BE2C (cell line): ENCODE results near the gene VRK2.

Experiments used
- DNase-seq: peaks from one replicate; pipeline ENCODE4 v3.0.0-alpha.2; 2020
- H3K27me3 ChIP-seq: fragments of 250-450 bp; sonication (Bioruptor Pico); 2 replicates; pipeline ENCODE4 v1.5.1; 2020; ENCODE audit warnings: mild to moderate bottlenecking
- H3K36me3 ChIP-seq: fragments of 250-450 bp; sonication (Bioruptor Pico); 2 replicates; pipeline ENCODE4 v1.5.1; 2020; ENCODE audit warnings: mild to moderate bottlenecking
- H3K4me1 ChIP-seq: fragments of 250-450 bp; sonication (Bioruptor Pico); 2 replicates; pipeline ENCODE4 v1.5.1; 2020
- H3K4me3 ChIP-seq: 2 replicates; pipeline ENCODE4 v1.5.1; 2011; ENCODE audit warnings: low read depth, low read length
- H3K9me3 ChIP-seq: fragments of 250-450 bp; sonication (Bioruptor Pico); 2 replicates; pipeline ENCODE4 v1.5.1; 2020
- TF ChIP-seq, protein P1 (sequence below): IDR thresholded peaks from 2 replicates; pipeline ENCODE4 v1.5.1; 2012; ENCODE audit warnings: mild to moderate bottlenecking, low read depth, low read length

The VRK2 gene

DNA sequence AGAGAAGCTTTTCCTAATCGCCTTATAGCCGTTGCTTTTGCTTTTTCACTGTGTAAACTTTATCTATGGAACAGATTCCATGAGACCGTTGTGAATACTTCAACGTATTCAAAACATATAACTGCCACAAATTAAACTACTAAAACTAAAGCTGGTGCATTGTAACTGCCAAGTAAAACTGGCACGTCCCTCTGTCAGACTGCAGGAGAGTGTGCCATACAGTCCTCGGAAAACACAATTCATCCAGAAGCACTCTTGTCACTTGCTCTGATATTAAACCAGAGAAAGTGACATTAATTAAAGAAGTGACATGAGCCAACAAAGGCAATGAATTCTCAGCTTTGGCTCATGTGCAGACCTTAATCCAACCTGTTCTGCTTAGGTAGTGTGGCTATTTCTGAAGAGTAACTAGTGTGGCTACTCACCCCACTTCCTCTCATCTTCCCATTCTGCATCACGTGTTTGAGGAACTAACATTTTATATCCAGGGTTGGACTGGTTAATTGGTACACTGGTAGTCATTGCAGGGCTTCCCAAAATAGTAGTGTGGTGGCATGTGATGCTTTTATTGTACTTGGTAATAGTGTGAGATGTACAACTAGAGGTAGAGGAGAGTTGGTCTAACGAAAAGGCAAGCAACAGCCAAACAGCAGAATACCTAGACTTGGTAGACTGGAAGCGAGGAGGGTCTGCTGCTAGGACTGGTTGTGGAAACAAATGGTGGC lies 9.7 kb downstream of the VRK2 start:
- DNase-seq = no peak
- Histone ChIP-seq H3K9me3 (no peaks in the 10 kb centered on the region), H3K4me1 (no peaks in the 10 kb centered on the region), H3K27me3 (no peaks in the 10 kb centered on the region), H3K36me3 (no peaks in the 10 kb centered on the region), H3K4me3 (no peak overlapping the region)
- TF ChIP-seq, protein P1, sequence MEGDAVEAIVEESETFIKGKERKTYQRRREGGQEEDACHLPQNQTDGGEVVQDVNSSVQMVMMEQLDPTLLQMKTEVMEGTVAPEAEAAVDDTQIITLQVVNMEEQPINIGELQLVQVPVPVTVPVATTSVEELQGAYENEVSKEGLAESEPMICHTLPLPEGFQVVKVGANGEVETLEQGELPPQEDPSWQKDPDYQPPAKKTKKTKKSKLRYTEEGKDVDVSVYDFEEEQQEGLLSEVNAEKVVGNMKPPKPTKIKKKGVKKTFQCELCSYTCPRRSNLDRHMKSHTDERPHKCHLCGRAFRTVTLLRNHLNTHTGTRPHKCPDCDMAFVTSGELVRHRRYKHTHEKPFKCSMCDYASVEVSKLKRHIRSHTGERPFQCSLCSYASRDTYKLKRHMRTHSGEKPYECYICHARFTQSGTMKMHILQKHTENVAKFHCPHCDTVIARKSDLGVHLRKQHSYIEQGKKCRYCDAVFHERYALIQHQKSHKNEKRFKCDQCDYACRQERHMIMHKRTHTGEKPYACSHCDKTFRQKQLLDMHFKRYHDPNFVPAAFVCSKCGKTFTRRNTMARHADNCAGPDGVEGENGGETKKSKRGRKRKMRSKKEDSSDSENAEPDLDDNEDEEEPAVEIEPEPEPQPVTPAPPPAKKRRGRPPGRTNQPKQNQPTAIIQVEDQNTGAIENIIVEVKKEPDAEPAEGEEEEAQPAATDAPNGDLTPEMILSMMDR = no peak

DNA sequence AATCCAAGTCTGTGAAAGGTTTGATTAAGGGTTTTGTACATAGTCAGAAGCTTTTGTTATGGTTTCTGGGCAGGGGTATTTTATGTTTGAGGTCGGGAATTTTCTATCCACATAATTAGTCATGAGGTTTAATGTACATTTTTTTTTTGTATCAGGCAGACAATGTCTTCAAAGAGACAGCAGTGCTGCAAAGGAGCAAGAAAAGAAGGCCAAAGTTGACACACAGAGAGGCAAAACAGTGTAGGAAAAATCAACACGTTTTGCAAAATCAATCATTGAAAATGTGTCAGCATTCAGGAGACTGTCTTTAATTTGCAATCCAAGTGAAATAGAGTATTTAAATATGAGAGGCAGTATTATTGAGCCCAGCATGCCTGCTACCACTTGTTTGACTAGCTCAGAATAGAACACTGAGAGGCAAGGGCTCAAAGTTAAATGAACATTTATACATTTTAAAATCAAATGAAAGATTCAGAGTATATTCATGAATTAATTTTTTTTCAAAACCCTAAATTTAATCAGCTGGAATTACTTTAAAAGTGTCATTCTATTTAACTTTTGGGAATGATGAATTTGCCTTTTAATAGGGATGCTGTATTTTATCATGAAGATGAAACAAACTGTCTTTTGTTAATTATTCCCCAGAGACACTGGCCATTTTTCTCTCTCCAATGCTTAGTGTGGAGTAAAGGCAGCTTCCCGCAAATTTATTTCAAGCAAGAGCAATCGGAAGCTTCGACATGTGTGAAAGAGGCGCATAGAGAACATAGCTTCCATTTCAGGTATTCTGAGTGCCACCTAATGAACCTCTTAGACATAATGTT lies 11.3 kb downstream of the VRK2 start:
- TF ChIP-seq, protein P1 = no peak
- no peak overlapping the region for H3K4me3 ChIP-seq
- no peaks in the 10 kb centered on the region for H3K36me3 ChIP-seq
- H3K4me1 ChIP-seq = no peaks in the 10 kb centered on the region
- no peaks in the 10 kb centered on the region for H3K9me3 ChIP-seq
- no peak for DNase-seq
- no peaks in the 10 kb centered on the region for H3K27me3 ChIP-seq

DNA sequence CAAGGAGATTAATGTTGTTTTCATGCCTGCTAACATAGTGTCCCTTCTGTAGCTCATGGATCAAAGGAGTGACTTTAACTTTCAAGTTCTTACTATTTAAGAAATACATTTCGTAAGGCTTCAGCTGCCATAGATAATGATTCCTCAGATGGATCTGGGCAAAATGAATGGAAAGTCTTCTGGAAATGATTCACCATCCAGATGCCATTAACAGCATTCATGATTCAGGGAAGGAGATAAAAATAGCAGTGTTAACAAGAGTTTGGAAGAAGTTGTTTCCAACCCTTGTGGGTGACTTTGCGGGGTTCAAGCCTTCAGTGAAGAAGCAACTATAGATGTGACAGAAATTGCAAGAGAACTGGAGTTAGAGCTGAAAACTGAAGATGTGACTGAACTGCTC lies 17.0 kb downstream of the VRK2 start:
- Histone ChIP-seq H3K4me1 (no peaks in the 10 kb centered on the region), H3K4me3 (no peak overlapping the region), H3K27me3 (no peaks in the 10 kb centered on the region), H3K9me3 (no peaks in the 10 kb centered on the region), H3K36me3 (no peaks in the 10 kb centered on the region)
- TF ChIP-seq, protein P1 = no peak
- DNase-seq = no peak

DNA sequence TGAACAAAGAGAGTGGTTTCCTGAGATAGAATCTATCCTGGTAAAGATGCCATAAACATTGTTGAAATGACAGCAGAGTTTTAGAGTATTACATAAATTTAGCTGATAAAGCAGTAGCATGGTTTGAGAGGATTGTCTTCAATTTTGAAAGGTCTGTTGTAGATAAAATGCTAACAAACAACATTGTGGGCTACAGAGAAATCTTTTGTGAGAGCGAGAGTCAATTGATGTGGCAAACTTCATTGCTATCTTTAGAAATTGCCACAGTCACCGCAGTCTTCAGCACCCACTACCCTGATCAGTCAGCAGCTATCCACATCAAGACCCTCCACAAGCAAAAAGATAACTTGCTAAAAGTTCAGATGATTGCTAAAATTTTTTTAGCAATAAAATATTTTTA lies 17.5 kb downstream of the VRK2 start:
- Histone ChIP-seq H3K4me3 (no peak overlapping the region), H3K9me3 (no peaks in the 10 kb centered on the region)
- TF ChIP-seq, protein P1 = no peak

DNA sequence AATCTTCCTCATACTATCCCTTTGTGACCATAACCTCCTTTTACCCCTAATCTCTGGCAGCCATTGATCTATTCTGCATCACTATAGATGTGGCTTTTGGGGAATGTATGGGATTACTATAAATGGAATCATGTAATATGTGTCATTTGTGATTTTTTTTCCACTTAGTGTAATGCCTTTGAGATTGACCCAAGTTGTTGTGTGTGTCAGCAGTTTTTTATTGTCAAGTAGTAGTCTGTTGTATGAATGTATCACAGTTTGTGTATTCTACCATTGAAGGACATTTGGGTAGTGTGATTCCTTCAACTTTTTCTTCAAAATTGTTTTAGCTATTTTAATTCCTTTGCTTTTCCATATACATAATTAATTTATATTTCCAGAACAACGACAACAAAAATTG lies 18.6 kb downstream of the VRK2 start:
- Histone ChIP-seq H3K36me3 (no peaks in the 10 kb centered on the region), H3K4me1 (no peaks in the 10 kb centered on the region), H3K27me3 (no peaks in the 10 kb centered on the region), H3K9me3 (no peaks in the 10 kb centered on the region), H3K4me3 (no peak overlapping the region)
- TF ChIP-seq, protein P1 = no peak
- DNase-seq = no peak

More for the DNA sequence above, 17.5 kb downstream of the VRK2 start:
- no peaks in the 10 kb centered on the region for H3K4me1 ChIP-seq
- H3K27me3 ChIP-seq = no peaks in the 10 kb centered on the region
- DNase-seq = no peak
- H3K36me3 ChIP-seq = no peaks in the 10 kb centered on the region

DNA sequence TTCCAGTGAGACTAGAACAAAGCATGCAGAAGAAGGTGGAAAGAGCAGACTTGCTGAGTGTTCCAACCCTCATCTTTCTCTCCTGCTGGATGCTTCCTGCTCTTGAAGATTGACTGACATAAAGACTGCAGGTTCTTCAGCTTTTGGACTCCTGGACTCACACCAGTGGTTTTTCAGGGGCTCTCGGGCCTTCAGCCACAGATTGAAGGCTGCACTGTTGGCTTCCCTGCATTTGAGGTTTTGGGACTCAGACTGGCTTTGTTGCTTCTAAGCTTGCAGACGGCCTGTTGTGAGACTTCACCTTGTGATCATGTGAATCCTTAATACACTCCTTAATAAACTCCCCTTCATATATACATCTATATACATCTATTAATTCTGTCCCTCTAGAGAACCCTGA lies 20.4 kb downstream of the VRK2 start:
- Histone ChIP-seq H3K36me3 (no peaks in the 10 kb centered on the region), H3K27me3 (no peaks in the 10 kb centered on the region), H3K9me3 (no peaks in the 10 kb centered on the region), H3K4me3 (no peak overlapping the region), H3K4me1 (no peaks in the 10 kb centered on the region)
- no peak for DNase-seq
- TF ChIP-seq, protein P1 = no peak
